OCI-LY3 (cell line): ENCODE results near the gene DRC3.

Source experiments
- EZH2phosphoT487 ChIP-seq: fragments of 200-600 bp; shearing (Covaris generic); IDR thresholded peaks from 2 replicates; pipeline ENCODE4 v1.6.1; 2018; ENCODE audit warnings: antibody characterized with exemption, mixed run types, low read depth
- TF ChIP-seq, protein P1 (sequence below): fragments of 200-600, 300-600 bp; sonication (generic); IDR thresholded peaks from 2 replicates; pipeline ENCODE4 v1.5.1; 2014; ENCODE audit warnings: antibody characterized with exemption, low read length, low read depth

DNA sequence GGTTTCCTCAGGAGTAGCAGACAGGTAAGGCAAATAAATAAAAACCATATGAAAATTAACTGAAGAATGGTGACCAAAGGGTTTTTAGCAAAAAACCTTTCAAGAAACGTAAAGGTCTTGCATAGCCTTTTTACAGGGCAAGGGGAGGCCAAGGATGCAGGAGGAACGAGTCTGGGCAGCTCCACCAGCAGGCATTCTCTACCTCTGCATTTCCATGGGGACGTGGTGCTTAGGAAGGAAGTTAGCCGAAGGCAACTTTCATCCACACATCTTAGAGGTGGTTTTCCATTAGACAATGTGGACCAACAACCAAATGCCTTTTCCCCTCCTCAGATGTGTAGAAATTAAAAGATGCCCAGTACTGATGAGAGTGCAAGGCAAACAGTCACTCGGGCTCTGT is 21.1 kb upstream of the DRC3 start:
- TF ChIP-seq, protein P1, sequence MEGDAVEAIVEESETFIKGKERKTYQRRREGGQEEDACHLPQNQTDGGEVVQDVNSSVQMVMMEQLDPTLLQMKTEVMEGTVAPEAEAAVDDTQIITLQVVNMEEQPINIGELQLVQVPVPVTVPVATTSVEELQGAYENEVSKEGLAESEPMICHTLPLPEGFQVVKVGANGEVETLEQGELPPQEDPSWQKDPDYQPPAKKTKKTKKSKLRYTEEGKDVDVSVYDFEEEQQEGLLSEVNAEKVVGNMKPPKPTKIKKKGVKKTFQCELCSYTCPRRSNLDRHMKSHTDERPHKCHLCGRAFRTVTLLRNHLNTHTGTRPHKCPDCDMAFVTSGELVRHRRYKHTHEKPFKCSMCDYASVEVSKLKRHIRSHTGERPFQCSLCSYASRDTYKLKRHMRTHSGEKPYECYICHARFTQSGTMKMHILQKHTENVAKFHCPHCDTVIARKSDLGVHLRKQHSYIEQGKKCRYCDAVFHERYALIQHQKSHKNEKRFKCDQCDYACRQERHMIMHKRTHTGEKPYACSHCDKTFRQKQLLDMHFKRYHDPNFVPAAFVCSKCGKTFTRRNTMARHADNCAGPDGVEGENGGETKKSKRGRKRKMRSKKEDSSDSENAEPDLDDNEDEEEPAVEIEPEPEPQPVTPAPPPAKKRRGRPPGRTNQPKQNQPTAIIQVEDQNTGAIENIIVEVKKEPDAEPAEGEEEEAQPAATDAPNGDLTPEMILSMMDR, result no peak
- TF ChIP-seq EZH2phosphoT487, result no peak
